HCT116 (cell line): ENCODE results near the gene SMC4. TPM values are rescaled to one million over a fixed set of nuclear protein-coding genes. Genes with fewer than 3 reads are reported as not detected.

Experiments used
- ATAC-seq: fragments of 200-7000 bp; cut with Tn5 transposase; 2 replicates; pipeline ENCODE4 v1.9.1; 2020; ENCODE audit warnings: mild to moderate bottlenecking, moderate library complexity
- BruUV-seq: library from RNA; stranded (reverse); fragments of 400-500 nt; replicated peaks from 2 replicates; lab custom pipeline; 2021; lab: Mats Ljungman, UMichigan
- CTCF ChIA-PET: fragments of 300-600 bp; sonication (Branson Sonifier 250); formaldehyde crosslinking; loops from one replicate; lab custom pipeline; 2021; ENCODE audit warnings: antibody characterized with exemption; lab: Charles Lee
- POLR2A ChIA-PET: fragments of 300-600, 350-600 bp; sonication (Branson Sonifier 250); formaldehyde crosslinking; loops from one replicate; lab custom pipeline; 2021; ENCODE audit warnings: antibody characterized with exemption; lab: Charles Lee
- RAD21 ChIA-PET, 2 experiments: fragments of 300-600 bp; sonication (Branson Sonifier 250); formaldehyde crosslinking; loops; one replicate each; lab custom pipeline; 2023; ENCODE audit warnings: low total read pairs in 2 of 2; ENCODE audit not compliant: uncharacterized antibody in 2 of 2, unreplicated experiment in 2 of 2, low non-redundant PET in 1 of 2; lab: Charles Lee
- DNase-seq: peaks from one replicate; pipeline ENCODE4 v3.0.0-alpha.2; 2010; ENCODE audit warnings: low read depth, low spot score
- H2AFZ ChIP-seq: fragments of 200-600 bp; shearing (Covaris generic), sonication (generic); 2 replicates; pipeline ENCODE4 v1.6.1; 2017; ENCODE audit warnings: low read depth, mixed run types, mixed read lengths, antibody characterized with exemption, low read length; ENCODE audit not compliant: poor library complexity, severe bottlenecking
- H3K27ac ChIP-seq: 2 replicates; pipeline ENCODE4 v1.5.1; 2012; ENCODE audit warnings: low read depth, low read length
- H3K27me3 ChIP-seq: fragments of 200-600 bp; sonication (generic); 2 replicates; pipeline ENCODE4 v1.6.1; 2016; ENCODE audit warnings: mixed run types, low read length, mixed read lengths; ENCODE audit not compliant: insufficient read depth
- H3K36me3 ChIP-seq, 2 experiments: fragments of 200-500 bp in 1 of 2; fragments of 200-600 bp in 1 of 2; sonication (Bioruptor generic) in 1 of 2; sonication (generic) in 1 of 2; 2 replicates each; pipeline versions ENCODE4 v1.5.1 to v1.6.1; 2014 to 2016; ENCODE audit warnings: low read length in 2 of 2, inconsistent platforms in 1 of 2, mixed read lengths in 1 of 2, mixed run types in 1 of 2; ENCODE audit not compliant: insufficient read depth in 2 of 2, control insufficient read depth in 1 of 2
- H3K4me1 ChIP-seq, 2 experiments: fragments of 200-600 bp in 1 of 2; sonication (generic) in 1 of 2; 2 replicates each; pipeline versions ENCODE4 v1.5.1 to v1.6.1; 2012 to 2017; ENCODE audit warnings: low read length in 2 of 2, inconsistent platforms in 1 of 2, mild to moderate bottlenecking in 1 of 2, mixed read lengths in 1 of 2, mixed run types in 1 of 2, moderate library complexity in 1 of 2; ENCODE audit not compliant: insufficient read depth in 2 of 2, control insufficient read depth in 1 of 2
- H3K4me2 ChIP-seq: fragments of 200-600 bp; sonication (generic); 2 replicates; pipeline ENCODE4 v1.6.1; 2017; ENCODE audit warnings: mixed run types, low read length, mixed read lengths
- H3K4me3 ChIP-seq, 2 experiments: fragments of 200-600 bp in 1 of 2; sonication (generic) in 1 of 2; replicated peaks in 1 of 2; 2 replicates each; pipeline ENCODE4 v1.5.1; 2011 to 2016; ENCODE audit warnings: low read length in 2 of 2, control low read depth in 1 of 2, low read depth in 1 of 2, mild to moderate bottlenecking in 1 of 2, mixed read lengths in 1 of 2, mixed run types in 1 of 2
- H3K79me2 ChIP-seq: fragments of 200-600 bp; sonication (generic); 2 replicates; pipeline ENCODE4 v1.6.1; 2017; ENCODE audit warnings: mild to moderate bottlenecking, mixed run types, low read length, moderate library complexity, mixed read lengths; ENCODE audit not compliant: insufficient read depth
- H3K9ac ChIP-seq: fragments of 200-600 bp; sonication (generic); 2 replicates; pipeline ENCODE4 v1.6.1; 2016; ENCODE audit warnings: low read length, mixed read lengths
- H3K9me2 ChIP-seq: fragments of 200-600 bp; sonication (generic), shearing (Covaris generic); 2 replicates; pipeline ENCODE4 v1.6.1; 2017; ENCODE audit warnings: mixed run types, mild to moderate bottlenecking, moderate library complexity; ENCODE audit not compliant: insufficient read depth
- H3K9me3 ChIP-seq, 2 experiments: fragments of 200-500 bp in 1 of 2; fragments of 200-600 bp in 1 of 2; sonication (Bioruptor generic) in 1 of 2; sonication (generic) in 1 of 2; 2 replicates each; pipeline ENCODE4 v1.6.1; 2014 to 2017; ENCODE audit warnings: low read length in 2 of 2, mixed read lengths in 2 of 2, inconsistent platforms in 1 of 2, low read depth in 1 of 2, mild to moderate bottlenecking in 1 of 2, mixed run types in 1 of 2, moderate library complexity in 1 of 2; ENCODE audit not compliant: control insufficient read depth in 1 of 2, insufficient read depth in 1 of 2
- H4K20me1 ChIP-seq: fragments of 200-600 bp; sonication (generic), shearing (Covaris generic); 2 replicates; pipeline ENCODE4 v1.6.1; 2017; ENCODE audit warnings: mixed run types, mild to moderate bottlenecking, moderate library complexity; ENCODE audit not compliant: insufficient read depth
- CBX3 ChIP-seq: IDR thresholded peaks from 2 replicates; pipeline ENCODE4 v1.6.1; 2012; ENCODE audit warnings: low read depth
- CEBPB ChIP-seq: IDR thresholded peaks from 2 replicates; pipeline ENCODE4 v1.6.1; 2012; ENCODE audit warnings: low read depth
- CTCF ChIP-seq, 3 experiments: fragments of 200-600 bp in 1 of 3; sonication (generic) in 1 of 3; IDR thresholded peaks in 2 of 3; conservative IDR thresholded peaks in 1 of 3; 2 replicates each; pipeline ENCODE4 v1.5.1; 2012 to 2017; ENCODE audit warnings: low read depth in 2 of 3, low read length in 2 of 3, antibody characterized with exemption in 1 of 3, borderline replicate concordance in 1 of 3, control low read depth in 1 of 3, mild to moderate bottlenecking in 1 of 3, mixed read lengths in 1 of 3, mixed run types in 1 of 3, moderate library complexity in 1 of 3; ENCODE audit not compliant: insufficient read depth in 1 of 3
- EGR1 ChIP-seq: IDR thresholded peaks from 2 replicates; pipeline ENCODE4 v1.6.1; 2012; ENCODE audit warnings: low read depth
- ELF1 ChIP-seq: IDR thresholded peaks from 2 replicates; pipeline ENCODE4 v1.6.1; 2012; ENCODE audit warnings: low read depth, borderline replicate concordance
- EZH2 ChIP-seq: fragments of 200-600 bp; sonication (generic); IDR thresholded peaks from 2 replicates; pipeline ENCODE4 v1.6.1; 2017; ENCODE audit warnings: antibody characterized with exemption, mixed run types
- EZH2phosphoT487 ChIP-seq: fragments of 200-600 bp; IDR thresholded peaks from 2 replicates; pipeline ENCODE4 v1.6.1; 2018; ENCODE audit warnings: antibody characterized with exemption, borderline replicate concordance
- FOSL1 ChIP-seq: IDR thresholded peaks from 2 replicates; pipeline ENCODE4 v1.6.1; 2012; ENCODE audit warnings: low read depth
- JUND ChIP-seq: IDR thresholded peaks from 2 replicates; pipeline ENCODE4 v1.6.1; 2012
- MAX ChIP-seq: IDR thresholded peaks from 2 replicates; pipeline ENCODE4 v1.6.1; 2012
- POLR2A ChIP-seq: IDR thresholded peaks from 2 replicates; pipeline ENCODE4 v1.7.0; 2011; ENCODE audit warnings: borderline replicate concordance; ENCODE audit not compliant: insufficient read depth, insufficient read length; ENCODE audit errors: extremely low read depth
- RAD21 ChIP-seq: IDR thresholded peaks from 2 replicates; pipeline ENCODE4 v1.6.1; 2012; ENCODE audit warnings: low read depth, mild to moderate bottlenecking
- SIN3A ChIP-seq: IDR thresholded peaks from 2 replicates; pipeline ENCODE4 v1.6.1; 2012; ENCODE audit warnings: low read depth
- SRF ChIP-seq: IDR thresholded peaks from 2 replicates; pipeline ENCODE4 v1.6.1; 2012; ENCODE audit warnings: low read depth
- TCF7L2 ChIP-seq: IDR thresholded peaks from 2 replicates; pipeline ENCODE4 v1.7.0; 2011; ENCODE audit warnings: borderline replicate concordance, inconsistent platforms; ENCODE audit not compliant: insufficient read depth, insufficient read length; ENCODE audit errors: extremely low read depth
- YY1 ChIP-seq: IDR thresholded peaks from 2 replicates; pipeline ENCODE4 v1.6.1; 2011; ENCODE audit warnings: low read length, low read depth, moderate library complexity, mild to moderate bottlenecking; ENCODE audit not compliant: insufficient replicate concordance; ENCODE audit errors: extremely low read depth
- ZFX ChIP-seq: fragments of 450-650 bp; IDR thresholded peaks from 2 replicates; pipeline ENCODE4 v1.6.1; 2017
- ZNF274 ChIP-seq: fragments of 200-500 bp; sonication (Bioruptor generic); IDR thresholded peaks from 2 replicates; pipeline ENCODE4 v1.6.1; 2014; ENCODE audit warnings: mild to moderate bottlenecking, low read depth, low read length, inconsistent platforms
- intact Hi-C: fragments of 100-400 bp; cut with micrococcal nuclease; formaldehyde crosslinking; loops from 2 replicates; pipeline ENCODE4 v1.10.0; 2022
- total RNA-seq: library from RNA; stranded (reverse); gene quantifications from one replicate; pipeline ENCODE4 v1.2.1, GENCODE V29; 2021; ENCODE audit not compliant: unreplicated experiment

The SMC4 gene
- total RNA-seq, 1 experiment from 2014 or later = 123 TPM

GRCh38 chr3:160471892-160472291 is 72.4 kb downstream of the SMC4 start (continued):
- TF ChIP-seq TCF7L2 (no peak), FOSL1 (no peak), CBX3 (no peak), ELF1 (no peak), SRF (no peak), ZFX (no peak), YY1 (no peak), JUND (no peak), EZH2phosphoT487 (no peak), CEBPB (no peak)
- TF ChIP-seq, all 23 proteins: peak for 0

GRCh38 chr3:160472344-160472743 is 72.9 kb downstream of the SMC4 start:
- ATAC-seq (no peak), DNase-seq (no peak)
- ChIA-PET CTCF (no interaction called here), POLR2A (no interaction called here), RAD21 (no interaction called here)
- Histone ChIP-seq H3K9me2 (no peaks in the 10 kb centered on the region), H3K4me3 (no peak overlapping the region), H2AFZ (no peak overlapping the region), H3K4me2 (no peak overlapping the region), H3K79me2 (no peaks in the 10 kb centered on the region), H4K20me1 (no peaks in the 10 kb centered on the region), H3K27ac (no peak overlapping the region), H3K9me3 (peaks cover 0 to 5% of the 10 kb centered on the region in 2 experiments; a peak in 1 of 4 replicates), H3K36me3 (no peaks in the 10 kb centered on the region), H3K27me3 (no peaks in the 10 kb centered on the region)
- TF ChIP-seq RAD21 (no peak), ZNF274 (no peak), CTCF (IDR thresholded peaks at IDR 0.05 in 2 of 3, conservative IDR thresholded peaks at IDR 0.05 in 1 of 3; ENCODE audit: borderline replicate concordance in 1 of 3, insufficient read depth in 1 of 3, low read depth in 2 of 3, low read length in 2 of 3) (no peak), MAX (no peak), ZFX (no peak), EGR1 (no peak), SIN3A (no peak), POLR2A (no peak), SRF (no peak), FOSL1 (no peak), TCF7L2 (no peak), EZH2 (no peak)
- TF ChIP-seq, all 23 proteins: peak for 0
- no TSS peak for BruUV-seq
- no peak overlapping the region for H3K9ac ChIP-seq
- 0 out of 4 replicates have a peak, but pooled peaks cover 0 to 7% of the 10 kb centered on the region in 2 experiments for H3K4me1 ChIP-seq
- intact Hi-C loops = no loop called here
